Gastrocnemius medialis (tissue), 4 donors: ENCODE measurements around the gene NTNG1. TPM values are rescaled to one million over a fixed set of nuclear protein-coding genes. Genes with fewer than 3 reads are reported as not detected.

Experiments used
- ATAC-seq, 2 donors: fragments of 150-250 bp; one replicate each; pipeline ENCODE4 v1.9.1; 2016
- DNase-seq, 2 donors: peaks; one replicate each; pipeline ENCODE4 v3.0.0-alpha.2; 2019
- H3K27ac ChIP-seq, 4 donors: fragments of 200-600 bp; sonication (generic); 1 replicate in 1 of 4; 2 replicates in 3 of 4; pipeline ENCODE4 v1.5.1; 2016 to 2018; ENCODE audit warnings: mild to moderate bottlenecking in 2 of 4, moderate library complexity in 1 of 4
- H3K27me3 ChIP-seq, 3 donors: fragments of 200-600 bp; sonication (generic) in 2 of 3; 1 replicate in 1 of 3; 2 replicates in 2 of 3; pipeline versions ENCODE4 v1.5.1 to v1.6.0; 2016 to 2019; ENCODE audit warnings: mild to moderate bottlenecking in 1 of 3, moderate library complexity in 1 of 3
- H3K36me3 ChIP-seq, 2 donors: fragments of 200-600 bp; sonication (generic) in 1 of 2; one replicate each; pipeline ENCODE4 v1.5.1; 2017 to 2018
- H3K4me1 ChIP-seq, 2 donors: fragments of 200-600 bp; sonication (generic) in 1 of 2; one replicate each; pipeline ENCODE4 v1.5.1; 2016 to 2017; ENCODE audit warnings: mild to moderate bottlenecking in 2 of 2
- H3K4me3 ChIP-seq, 4 donors: fragments of 200-600 bp; sonication (generic) in 3 of 4; 1 replicate in 1 of 4; 2 replicates in 3 of 4; pipeline ENCODE4 v1.5.1; 2016 to 2019; ENCODE audit warnings: mild to moderate bottlenecking in 2 of 4
- H3K9me3 ChIP-seq, 3 donors: fragments of 200-600 bp; sonication (generic) in 2 of 3; 1 replicate in 1 of 3; 2 replicates in 2 of 3; pipeline ENCODE4 v1.5.1; 2016 to 2019
- CTCF ChIP-seq, 5 experiments: fragments of 450-650 bp in 3 of 5; fragments of 200-600 bp in 2 of 5; sonication (generic) in 2 of 5; IDR thresholded peaks in 4 of 5; conservative IDR thresholded peaks in 1 of 5; 1 replicate in 4 of 5; 2 replicates in 1 of 5; pipeline ENCODE4 v1.5.1; 2016 to 2019; ENCODE audit warnings: antibody characterized with exemption in 5 of 5, mild to moderate bottlenecking in 3 of 5, moderate library complexity in 3 of 5
- POLR2A ChIP-seq, 2 donors: fragments of 450-650 bp; IDR thresholded peaks; one replicate each; pipeline ENCODE4 v1.6.1; 2017; ENCODE audit warnings: antibody characterized with exemption in 2 of 2, mild to moderate bottlenecking in 2 of 2, moderate library complexity in 2 of 2
- in situ Hi-C, 4 donors: fragments of 200-750 bp; cut with MboI; loops; one replicate each; pipeline versions ENCODE4 v1.15.0 to v1.8.0; 2017; ENCODE audit warnings: low sequenced_read_pairs in 4 of 4
- intact Hi-C: fragments of 100-400 bp; cut with DNase I; formaldehyde crosslinking; loops from one replicate; pipeline ENCODE4 v1.15.1; 2023; ENCODE audit warnings: low total_unique reads
- total RNA-seq, 4 donors: library from RNA; depleted of rRNA; stranded (reverse); fragments of >200 nt; gene quantifications; one replicate each; pipeline versions ENCODE4 v1.1.0 to v1.2.3, GENCODE V29; 2016

Gene NTNG1
- total RNA-seq, 4 donors from 2014 or later: not detected

GRCh38 chr1:107405236-107405635, 264.4 kb downstream of the NTNG1 start:
- intact Hi-C loops (no loop called here), in situ Hi-C loops (no loop called here)
- Histone ChIP-seq H3K4me1 (no peaks in the 10 kb centered on the region), H3K36me3 (no peaks in the 10 kb centered on the region), H3K9me3 (no peaks in the 10 kb centered on the region), H3K27ac (no peak overlapping the region), H3K4me3 (no peak overlapping the region), H3K27me3 (no peaks in the 10 kb centered on the region)
- TF ChIP-seq CTCF (IDR thresholded peaks at IDR 0.05 in 4 of 5, conservative IDR thresholded peaks at IDR 0.05 in 1 of 5) (no peak), POLR2A (IDR thresholded peaks at IDR 0.05) (no peak)
- ATAC-seq (no peak), DNase-seq (no peak)

- in situ Hi-C loops (no loop called here), intact Hi-C loops (no loop called here)
- TF ChIP-seq POLR2A (IDR thresholded peaks at IDR 0.05): no peak
- TF ChIP-seq CTCF (IDR thresholded peaks at IDR 0.05 in 4 of 5, conservative IDR thresholded peaks at IDR 0.05 in 1 of 5): no peak
- H3K4me1 ChIP-seq: no peaks in the 10 kb centered on the region
- ATAC-seq: no peak
- H3K27ac ChIP-seq: no peak overlapping the region
- H3K9me3 ChIP-seq: no peaks in the 10 kb centered on the region
- no peaks in the 10 kb centered on the region for H3K36me3 ChIP-seq
- no peaks in the 10 kb centered on the region for H3K27me3 ChIP-seq
- DNase-seq: no peak
- H3K4me3 ChIP-seq: no peak overlapping the region
Observed at GRCh38 chr1:107407011-107407410, 266.2 kb downstream of the NTNG1 start.

GRCh38 chr1:107413546-107413945, 272.7 kb downstream of the NTNG1 start:
- in situ Hi-C loops: no loop called here

GRCh38 chr1:107413951-107414350, 273.1 kb downstream of the NTNG1 start:
- ATAC-seq: no peak
- H3K36me3 ChIP-seq: no peaks in the 10 kb centered on the region
- no peaks in the 10 kb centered on the region for H3K27me3 ChIP-seq
- DNase-seq: no peak
- no peaks in the 10 kb centered on the region for H3K4me1 ChIP-seq
- no peak overlapping the region for H3K4me3 ChIP-seq
- TF ChIP-seq POLR2A (IDR thresholded peaks at IDR 0.05): no peak
- TF ChIP-seq CTCF (IDR thresholded peaks at IDR 0.05 in 4 of 5, conservative IDR thresholded peaks at IDR 0.05 in 1 of 5): no peak
- intact Hi-C loops: no loop called here
- in situ Hi-C loops: no loop called here
- no peak overlapping the region for H3K27ac ChIP-seq
- H3K9me3 ChIP-seq: no peaks in the 10 kb centered on the region

More at GRCh38 chr1:107413546-107413945, 272.7 kb downstream of the NTNG1 start:
- no peaks in the 10 kb centered on the region for H3K27me3 ChIP-seq
- H3K4me3 ChIP-seq: no peak overlapping the region
- no peaks in the 10 kb centered on the region for H3K36me3 ChIP-seq
- H3K9me3 ChIP-seq: no peaks in the 10 kb centered on the region
- DNase-seq (no peak), ATAC-seq (no peak)
- no peak overlapping the region for H3K27ac ChIP-seq
- TF ChIP-seq POLR2A (IDR thresholded peaks at IDR 0.05): no peak
- no peak for TF ChIP-seq CTCF (IDR thresholded peaks at IDR 0.05 in 4 of 5, conservative IDR thresholded peaks at IDR 0.05 in 1 of 5)
- H3K4me1 ChIP-seq: no peaks in the 10 kb centered on the region
- intact Hi-C loops: no loop called here

GRCh38 chr1:107414550-107414949, 273.7 kb downstream of the NTNG1 start:
- H3K36me3 ChIP-seq: no peaks in the 10 kb centered on the region
- no peak overlapping the region for H3K4me3 ChIP-seq
- no peaks in the 10 kb centered on the region for H3K9me3 ChIP-seq
- intact Hi-C loops: no loop called here
- H3K27ac ChIP-seq: no peak overlapping the region
- in situ Hi-C loops: no loop called here
- H3K4me1 ChIP-seq: no peaks in the 10 kb centered on the region
- TF ChIP-seq POLR2A (IDR thresholded peaks at IDR 0.05) (no peak), CTCF (IDR thresholded peaks at IDR 0.05 in 4 of 5, conservative IDR thresholded peaks at IDR 0.05 in 1 of 5) (no peak)
- no peaks in the 10 kb centered on the region for H3K27me3 ChIP-seq
- ATAC-seq (no peak), DNase-seq (no peak)
